Measurements from ENCODE around the gene SEMA3D.

The SEMA3D gene

DNA sequence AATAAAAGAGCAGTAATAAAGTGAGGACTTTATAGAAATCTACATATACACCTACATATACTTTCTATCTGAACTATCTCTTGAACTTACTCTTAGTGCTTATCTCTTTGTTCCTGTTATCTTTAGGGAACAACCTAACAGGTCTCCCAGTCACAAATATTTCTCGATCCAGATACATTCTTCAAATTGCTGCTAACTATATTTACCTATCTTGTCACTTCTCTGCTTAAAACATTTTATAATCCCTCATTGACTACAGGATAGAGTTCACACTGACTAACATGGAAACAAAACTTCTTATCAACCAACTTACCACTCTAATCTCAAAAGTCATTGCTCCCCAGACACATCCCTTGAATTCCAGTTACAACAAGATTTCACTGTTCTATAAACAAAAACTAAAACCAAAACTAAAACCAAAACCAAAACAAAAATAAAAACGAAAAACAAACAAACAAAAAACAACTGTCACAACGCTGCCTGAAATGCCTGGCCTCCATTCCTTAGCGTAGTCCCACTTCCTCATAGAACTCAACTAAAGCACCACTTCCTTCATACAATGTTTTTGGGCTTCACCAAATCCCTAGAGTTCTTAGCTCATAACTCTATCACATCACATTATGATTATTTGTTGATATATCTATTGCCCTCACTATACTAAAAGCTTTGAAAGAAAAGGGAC is 134.7 kb downstream of the SEMA3D start:
- DNase-seq (ENCODE audit: low read depth): no peak
- H3K4me3 ChIP-seq (ENCODE audit: low read depth, low read length): no peak overlapping the region
- TF ChIP-seq MYC (IDR thresholded peaks at IDR 0.05; ENCODE audit: low read depth, low read length) (no peak), POLR2A (IDR thresholded peaks at IDR 0.05; ENCODE audit: extremely low read depth, insufficient read length) (no peak)
- TF ChIP-seq, protein P1, sequence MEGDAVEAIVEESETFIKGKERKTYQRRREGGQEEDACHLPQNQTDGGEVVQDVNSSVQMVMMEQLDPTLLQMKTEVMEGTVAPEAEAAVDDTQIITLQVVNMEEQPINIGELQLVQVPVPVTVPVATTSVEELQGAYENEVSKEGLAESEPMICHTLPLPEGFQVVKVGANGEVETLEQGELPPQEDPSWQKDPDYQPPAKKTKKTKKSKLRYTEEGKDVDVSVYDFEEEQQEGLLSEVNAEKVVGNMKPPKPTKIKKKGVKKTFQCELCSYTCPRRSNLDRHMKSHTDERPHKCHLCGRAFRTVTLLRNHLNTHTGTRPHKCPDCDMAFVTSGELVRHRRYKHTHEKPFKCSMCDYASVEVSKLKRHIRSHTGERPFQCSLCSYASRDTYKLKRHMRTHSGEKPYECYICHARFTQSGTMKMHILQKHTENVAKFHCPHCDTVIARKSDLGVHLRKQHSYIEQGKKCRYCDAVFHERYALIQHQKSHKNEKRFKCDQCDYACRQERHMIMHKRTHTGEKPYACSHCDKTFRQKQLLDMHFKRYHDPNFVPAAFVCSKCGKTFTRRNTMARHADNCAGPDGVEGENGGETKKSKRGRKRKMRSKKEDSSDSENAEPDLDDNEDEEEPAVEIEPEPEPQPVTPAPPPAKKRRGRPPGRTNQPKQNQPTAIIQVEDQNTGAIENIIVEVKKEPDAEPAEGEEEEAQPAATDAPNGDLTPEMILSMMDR (IDR thresholded peaks at IDR 0.05; ENCODE audit: low read depth, low read length): no peak
- TF ChIP-seq, protein P2, sequence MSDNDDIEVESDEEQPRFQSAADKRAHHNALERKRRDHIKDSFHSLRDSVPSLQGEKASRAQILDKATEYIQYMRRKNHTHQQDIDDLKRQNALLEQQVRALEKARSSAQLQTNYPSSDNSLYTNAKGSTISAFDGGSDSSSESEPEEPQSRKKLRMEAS (IDR thresholded peaks at IDR 0.05; ENCODE audit: low read depth, low read length): no peak

DNA sequence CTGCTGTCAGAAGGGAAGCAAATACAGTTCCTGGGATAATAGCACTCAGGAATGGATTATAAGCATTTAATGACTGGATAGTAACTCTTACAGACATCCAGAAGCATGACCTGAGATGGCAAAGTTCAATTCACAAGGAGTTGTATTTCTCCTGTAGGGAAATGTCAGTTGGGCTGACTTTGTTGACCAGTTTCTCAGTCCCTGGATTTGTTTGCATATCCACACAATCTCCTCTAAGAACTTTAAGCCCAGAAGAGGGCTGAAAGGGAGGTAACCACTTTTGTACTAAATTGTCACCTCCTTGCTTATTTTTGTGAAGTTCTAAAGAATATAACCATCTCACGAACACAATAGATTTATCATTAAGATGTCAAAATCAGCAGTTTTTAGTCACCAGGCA is 140.3 kb downstream of the SEMA3D start:
- TF ChIP-seq, protein P2 (IDR thresholded peaks at IDR 0.05; ENCODE audit: low read depth, low read length): no peak
- no peak for TF ChIP-seq MYC (IDR thresholded peaks at IDR 0.05; ENCODE audit: low read depth, low read length)
- no peak for TF ChIP-seq POLR2A (IDR thresholded peaks at IDR 0.05; ENCODE audit: extremely low read depth, insufficient read length)
- TF ChIP-seq, protein P1 (IDR thresholded peaks at IDR 0.05; ENCODE audit: low read depth, low read length): no peak
- no peak overlapping the region for H3K4me3 ChIP-seq (ENCODE audit: low read depth, low read length)
- DNase-seq (ENCODE audit: low read depth): no peak

DNA sequence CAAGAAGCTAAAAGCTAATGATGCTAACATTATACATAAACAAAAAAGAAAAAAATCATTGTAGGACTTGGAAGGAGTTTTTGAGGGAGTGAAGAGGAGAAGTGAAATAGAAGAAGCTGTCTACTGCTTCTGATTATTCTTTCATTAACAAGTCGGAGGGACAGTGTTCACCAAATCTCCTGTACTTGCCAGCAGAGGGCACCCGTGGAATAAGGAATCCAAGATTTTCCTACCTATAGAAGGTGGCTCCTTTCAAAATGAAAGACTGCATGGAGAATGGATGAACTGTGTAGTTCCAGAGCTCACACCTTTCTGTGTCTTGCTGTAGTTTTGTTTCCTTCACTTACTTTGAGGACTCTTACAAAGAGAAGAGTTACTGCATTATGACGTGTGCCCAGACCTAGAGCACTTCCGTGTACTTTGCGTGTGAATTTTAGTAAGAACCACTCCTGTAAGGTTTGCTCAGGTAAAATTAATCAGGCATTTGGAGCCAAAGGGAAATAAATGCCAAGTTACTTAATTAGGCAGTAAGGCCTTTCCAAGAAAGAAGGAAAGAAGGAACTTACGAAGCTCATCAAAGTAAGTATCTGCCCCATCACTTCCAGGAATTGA is 145.1 kb downstream of the SEMA3D start:
- TF ChIP-seq, protein P1 (IDR thresholded peaks at IDR 0.05; ENCODE audit: low read depth, low read length): peak; percentile 69
- TF ChIP-seq, protein P2 (IDR thresholded peaks at IDR 0.05; ENCODE audit: low read depth, low read length): no peak
- peak; percentile 68 for DNase-seq (ENCODE audit: low read depth)
- no peak overlapping the region for H3K4me3 ChIP-seq (ENCODE audit: low read depth, low read length)

DNA sequence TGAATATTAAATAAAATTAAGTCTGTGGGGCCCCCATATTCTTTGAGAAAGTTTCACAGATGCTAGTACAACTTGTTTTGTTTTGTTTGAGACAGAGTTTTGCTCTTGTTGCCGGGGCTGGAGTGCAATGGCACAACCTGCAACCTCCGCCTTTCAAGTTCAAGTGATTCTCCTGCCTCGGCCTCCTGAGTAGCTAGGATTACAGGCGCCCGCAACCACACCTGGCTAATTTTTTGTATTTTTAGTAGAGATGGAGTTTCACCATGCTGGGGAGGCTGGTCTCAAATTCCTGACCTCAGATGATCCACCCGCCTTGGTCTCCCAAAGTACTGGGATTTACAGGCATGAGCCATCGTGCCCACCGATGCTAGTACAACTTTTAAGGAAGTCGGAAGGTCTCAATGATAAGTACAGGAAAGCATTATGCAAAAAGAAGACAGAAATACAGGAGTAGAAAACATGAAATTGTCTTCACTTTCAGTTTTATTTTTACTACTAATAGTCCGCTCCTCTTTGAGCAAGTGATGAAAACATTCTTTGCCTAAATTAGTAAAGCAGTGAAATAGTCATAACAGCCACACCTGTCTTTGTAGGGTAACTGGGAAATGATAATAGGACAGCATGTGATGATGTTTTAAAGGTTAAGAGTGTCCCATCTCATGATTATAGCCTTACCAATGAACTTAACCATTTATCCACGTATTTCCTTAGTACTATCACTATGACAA is 147.5 kb downstream of the SEMA3D start:
- TF ChIP-seq, protein P1 (IDR thresholded peaks at IDR 0.05; ENCODE audit: low read depth, low read length): no peak
- TF ChIP-seq POLR2A (IDR thresholded peaks at IDR 0.05; ENCODE audit: extremely low read depth, insufficient read length): no peak
- TF ChIP-seq MYC (IDR thresholded peaks at IDR 0.05; ENCODE audit: low read depth, low read length): no peak
- TF ChIP-seq, protein P2 (IDR thresholded peaks at IDR 0.05; ENCODE audit: low read depth, low read length): no peak
- no peak overlapping the region for H3K4me3 ChIP-seq (ENCODE audit: low read depth, low read length)

DNA sequence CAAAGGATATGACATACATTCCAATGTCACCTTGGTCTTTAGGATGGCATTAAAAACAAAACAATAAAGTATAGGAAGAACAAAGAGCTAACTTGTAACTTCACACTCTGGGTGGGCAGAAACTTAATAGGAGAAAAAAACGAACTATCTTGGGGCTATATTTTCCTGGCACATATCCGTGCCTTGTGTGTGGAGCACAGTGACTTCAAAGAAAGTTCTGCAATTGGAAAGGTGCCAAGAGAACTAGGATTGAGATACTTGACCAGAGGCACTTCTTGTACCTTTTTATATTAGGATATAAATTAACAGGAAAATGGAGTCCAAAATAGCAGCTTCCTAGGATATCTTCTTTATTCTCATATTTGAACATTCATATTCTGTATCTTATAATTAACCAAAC is 148.4 kb downstream of the SEMA3D start:
- DNase-seq (ENCODE audit: low read depth): no peak
- no peak for TF ChIP-seq POLR2A (IDR thresholded peaks at IDR 0.05; ENCODE audit: extremely low read depth, insufficient read length)
- TF ChIP-seq, protein P1 (IDR thresholded peaks at IDR 0.05; ENCODE audit: low read depth, low read length): no peak
- TF ChIP-seq, protein P2 (IDR thresholded peaks at IDR 0.05; ENCODE audit: low read depth, low read length): no peak
- TF ChIP-seq MYC (IDR thresholded peaks at IDR 0.05; ENCODE audit: low read depth, low read length): no peak

More for the DNA sequence above, 147.5 kb downstream of the SEMA3D start:
- DNase-seq (ENCODE audit: low read depth): no peak

More for the DNA sequence above, 148.4 kb downstream of the SEMA3D start:
- no peak overlapping the region for H3K4me3 ChIP-seq (ENCODE audit: low read depth, low read length)
